ENCODE measurements around the gene MAP4K2.

The MAP4K2 gene

DNA sequence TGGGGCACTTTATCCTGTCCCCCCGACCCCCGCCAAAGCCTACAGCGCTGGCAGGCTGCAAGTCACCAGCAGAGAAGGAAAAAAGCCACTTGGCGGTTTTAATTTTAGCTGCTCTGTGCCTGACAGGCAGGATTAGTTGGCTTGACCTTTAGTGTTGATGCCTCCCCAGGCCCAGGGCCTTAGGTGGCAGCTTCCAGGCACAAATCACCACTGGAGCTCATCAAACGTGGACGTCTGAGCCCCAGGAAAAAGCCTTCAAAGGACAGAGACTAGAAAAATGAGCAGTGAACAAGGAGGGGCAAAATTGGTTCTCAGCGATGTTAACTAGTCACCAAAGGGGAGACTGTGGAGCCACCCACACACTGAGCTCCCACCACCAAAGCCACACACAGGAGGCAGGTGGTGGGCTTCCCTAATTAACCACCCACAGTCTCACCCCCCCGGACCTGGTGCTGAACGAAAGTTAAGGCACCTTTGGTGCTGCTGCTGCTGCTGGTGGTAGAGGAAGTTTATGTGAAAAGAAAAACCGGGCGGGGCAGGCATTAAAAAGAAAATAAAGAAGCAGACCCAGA, 38.9 kb downstream of the MAP4K2 start:
- ChIA-PET CTCF (no interaction called here), POLR2A (interaction anchor here (0.8 to 2.0 kb wide), 4 partner anchors 9 to 20 kb away, joined by 3 to 11 read pairs (median 4); partner anchors contain the start of genes RASGRP2 and SF1)
- TF ChIP-seq SP1 (IDR thresholded peaks at IDR 0.05) = no peak
- TF ChIP-seq FOXA1 (IDR thresholded peaks at IDR 0.05) = no peak
- TF ChIP-seq HDGF (IDR thresholded peaks at IDR 0.05; ENCODE audit: borderline replicate concordance) = no peak
- TF ChIP-seq ZNF384 (IDR thresholded peaks at IDR 0.05) = no peak
- TF ChIP-seq L3MBTL2 (conservative IDR thresholded peaks at IDR 0.05) = no peak
- no peak for TF ChIP-seq NFRKB (IDR thresholded peaks at IDR 0.05)
- no peak for TF ChIP-seq PKNOX1 (IDR thresholded peaks at IDR 0.05)
- no peak for TF ChIP-seq CTBP1 (IDR thresholded peaks at IDR 0.05; ENCODE audit: borderline replicate concordance)
- no peak for TF ChIP-seq LEF1 (IDR thresholded peaks at IDR 0.05; ENCODE audit: borderline replicate concordance)
- no peak for TF ChIP-seq BHLHE40 (IDR thresholded peaks at IDR 0.05; ENCODE audit: borderline replicate concordance)
- DNase-seq (ENCODE audit: extremely low spot score) = no peak

DNA sequence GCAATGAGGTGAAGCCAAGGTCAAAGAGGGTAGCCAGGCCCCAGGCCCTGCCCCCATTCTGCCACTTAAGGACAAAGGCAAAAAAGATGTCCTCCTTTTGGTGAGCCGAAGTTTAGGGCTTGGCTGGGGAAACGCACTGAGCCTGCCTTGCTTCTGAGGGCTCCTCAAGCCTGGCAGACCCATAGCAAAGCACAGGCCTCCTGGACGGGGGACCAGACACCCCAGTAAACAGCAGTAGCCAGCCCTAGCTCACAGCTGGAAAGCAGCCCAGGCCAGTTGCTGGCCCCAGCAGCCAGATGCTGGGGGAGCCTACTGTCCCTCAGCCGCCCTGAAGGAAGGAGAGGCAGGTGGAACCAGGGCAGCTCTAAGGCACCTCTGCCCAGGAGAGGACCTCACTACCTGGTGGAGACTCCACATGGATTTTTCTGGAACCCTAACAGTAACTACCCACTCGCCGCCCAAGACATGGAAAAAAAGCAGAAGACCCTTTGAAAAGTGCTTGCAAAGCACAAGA, 39.4 kb downstream of the MAP4K2 start:
- ChIA-PET CTCF (interaction anchor here (0.8 kb wide), 1 partner anchor 113 kb away, joined by 3 read pairs; no protein-coding TSS in a partner anchor), POLR2A (interaction anchor here (0.5 to 2.0 kb wide), 5 partner anchors 9 to 36 kb away, joined by 3 to 11 read pairs (median 3); partner anchors contain the start of genes RASGRP2 and SF1)
- no peak for DNase-seq (ENCODE audit: extremely low spot score)
- no peak for TF ChIP-seq ZNF384 (IDR thresholded peaks at IDR 0.05)
- no peak for TF ChIP-seq TARDBP (IDR thresholded peaks at IDR 0.05)
- no peak for TF ChIP-seq FOXK2 (IDR thresholded peaks at IDR 0.05)
- no peak for TF ChIP-seq HDGF (IDR thresholded peaks at IDR 0.05; ENCODE audit: borderline replicate concordance)
- no peak for TF ChIP-seq BHLHE40 (IDR thresholded peaks at IDR 0.05; ENCODE audit: borderline replicate concordance)
- TF ChIP-seq FOXM1 (IDR thresholded peaks at IDR 0.05; ENCODE audit: borderline replicate concordance) = no peak
- TF ChIP-seq L3MBTL2 (conservative IDR thresholded peaks at IDR 0.05) = no peak
- no peak for TF ChIP-seq LEF1 (IDR thresholded peaks at IDR 0.05; ENCODE audit: borderline replicate concordance)
- TF ChIP-seq SUZ12 (IDR thresholded peaks at IDR 0.05) = no peak
- no peak for TF ChIP-seq SP1 (IDR thresholded peaks at IDR 0.05)
- no peak for TF ChIP-seq ARNT (IDR thresholded peaks at IDR 0.05)
- TF ChIP-seq CTBP1 (IDR thresholded peaks at IDR 0.05; ENCODE audit: borderline replicate concordance) = no peak
- TF ChIP-seq ELF4 (IDR thresholded peaks at IDR 0.05) = no peak
- no peak for TF ChIP-seq NFRKB (IDR thresholded peaks at IDR 0.05)
- TF ChIP-seq PKNOX1 (IDR thresholded peaks at IDR 0.05) = no peak
- TF ChIP-seq FOXA1 (IDR thresholded peaks at IDR 0.05) = no peak

GRCh38 chr11:64762674-64763525, 40.1 kb downstream of the MAP4K2 start:
- no peak for DNase-seq (ENCODE audit: extremely low spot score)
- POLR2A ChIA-PET = interaction anchor here (0.5 to 2.0 kb wide), 7 partner anchors 8 to 37 kb away, joined by 3 to 11 read pairs (median 4); partner anchors contain the start of genes RASGRP2 and SF1
- TF ChIP-seq PKNOX1 (IDR thresholded peaks at IDR 0.05) (no peak), SP1 (IDR thresholded peaks at IDR 0.05) (no peak), HDGF (IDR thresholded peaks at IDR 0.05; ENCODE audit: borderline replicate concordance) (no peak), NFRKB (IDR thresholded peaks at IDR 0.05) (no peak), FOXA1 (IDR thresholded peaks at IDR 0.05) (no peak), SUZ12 (IDR thresholded peaks at IDR 0.05) (no peak)
- CTCF ChIA-PET = interaction anchor here (0.8 kb wide), 1 partner anchor 112 kb away, joined by 3 read pairs; no protein-coding TSS in a partner anchor

GRCh38 chr11:64762277-64762673, 40.7 kb downstream of the MAP4K2 start:
- DNase-seq (ENCODE audit: extremely low spot score) = no peak
- CTCF ChIA-PET = no interaction called here
- TF ChIP-seq LEF1 (IDR thresholded peaks at IDR 0.05; ENCODE audit: borderline replicate concordance) = no peak
- TF ChIP-seq SUZ12 (IDR thresholded peaks at IDR 0.05) = no peak
- TF ChIP-seq PKNOX1 (IDR thresholded peaks at IDR 0.05) = no peak
- no peak for TF ChIP-seq ELF4 (IDR thresholded peaks at IDR 0.05)
- no peak for TF ChIP-seq FOXM1 (IDR thresholded peaks at IDR 0.05; ENCODE audit: borderline replicate concordance)
- TF ChIP-seq FOXA1 (IDR thresholded peaks at IDR 0.05) = no peak
- TF ChIP-seq FOXK2 (IDR thresholded peaks at IDR 0.05) = no peak
- no peak for TF ChIP-seq ZNF384 (IDR thresholded peaks at IDR 0.05)
- no peak for TF ChIP-seq L3MBTL2 (conservative IDR thresholded peaks at IDR 0.05)
- TF ChIP-seq NFRKB (IDR thresholded peaks at IDR 0.05) = no peak
- no peak for TF ChIP-seq HDGF (IDR thresholded peaks at IDR 0.05; ENCODE audit: borderline replicate concordance)
- no peak for TF ChIP-seq CTBP1 (IDR thresholded peaks at IDR 0.05; ENCODE audit: borderline replicate concordance)
- TF ChIP-seq ARNT (IDR thresholded peaks at IDR 0.05) = no peak
- TF ChIP-seq TARDBP (IDR thresholded peaks at IDR 0.05) = no peak
- POLR2A ChIA-PET = interaction anchor here (1.1 kb wide), 2 partner anchors 8 to 16 kb away, joined by 4 to 8 read pairs; no protein-coding TSS in a partner anchor
